GM12878 (cell line): Measurements from ENCODE around the gene PRKAG2. TPM values are rescaled to one million over a fixed set of nuclear protein-coding genes. Genes with fewer than 3 reads are reported as not detected.

ENCODE experiments used
- ATAC-seq: fragments of 200-7000 bp; cut with Tn5 transposase; 3 replicates; pipeline ENCODE4 v1.9.1; 2020; ENCODE audit warnings: mild to moderate bottlenecking, moderate library complexity
- BruUV-seq: library from RNA; stranded (reverse); fragments of 400-500 nt; replicated peaks from 2 replicates; lab custom pipeline; 2021; lab: Mats Ljungman, UMichigan
- CTCF ChIA-PET: fragments of 300-600 bp; sonication (Branson Sonifier 250); formaldehyde crosslinking; extraction: SDS; loops from one replicate; lab custom pipeline; 2021; ENCODE audit warnings: inconsistent platforms; lab: Yijun Ruan, JAX
- POLR2A ChIA-PET: fragments of 350-600 bp; formaldehyde crosslinking; extraction: SDS; loops from one replicate; lab custom pipeline; 2021; ENCODE audit warnings: inconsistent platforms; lab: Charles Lee
- RAD21 ChIA-PET: fragments of 300-600 bp; sonication (Branson Sonifier 250); formaldehyde crosslinking; loops from one replicate; lab custom pipeline; 2023; ENCODE audit warnings: antibody characterized with exemption; ENCODE audit not compliant: unreplicated experiment; lab: Charles Lee
- SMC1A ChIA-PET: fragments of 300-600 bp; sonication (Branson Sonifier 250); formaldehyde crosslinking; loops from one replicate; lab custom pipeline; 2023; ENCODE audit not compliant: unreplicated experiment, uncharacterized antibody; lab: Charles Lee
- DNase-seq: peaks from one replicate; pipeline ENCODE4 v3.0.0-alpha.2; 2011; ENCODE audit warnings: low read depth, low spot score
- FAIRE-seq: peaks from 3 replicates; lab custom pipeline; 2011; peaks lifted over from hg19 to GRCh38; lab: Jason Lieb, UNC
- H2AFZ ChIP-seq: 2 replicates; pipeline ENCODE4 v1.6.0; 2011; ENCODE audit warnings: low read depth, low read length, control low read depth; ENCODE audit not compliant: control insufficient read depth
- H3K27ac ChIP-seq: 2 replicates; pipeline ENCODE4 v1.5.1; 2011; ENCODE audit warnings: control low read depth; ENCODE audit not compliant: control insufficient read depth, insufficient read depth
- H3K27me3 ChIP-seq, 2 experiments: replicated peaks in 1 of 2; 2 replicates each; pipeline versions ENCODE4 v1.6.0 to v1.6.1; 2011; ENCODE audit warnings: low read length in 1 of 2; ENCODE audit not compliant: control insufficient read depth in 2 of 2, insufficient read depth in 2 of 2
- H3K36me3 ChIP-seq, 2 experiments: 2 replicates each; pipeline ENCODE4 v1.5.1; 2011; ENCODE audit warnings: low read length in 1 of 2; ENCODE audit not compliant: control insufficient read depth in 2 of 2, insufficient read depth in 2 of 2
- H3K4me1 ChIP-seq: 2 replicates; pipeline ENCODE4 v1.6.1; 2011; ENCODE audit warnings: mild to moderate bottlenecking, low read length, moderate library complexity, mixed read lengths; ENCODE audit not compliant: control insufficient read depth, insufficient read depth
- H3K4me2 ChIP-seq: 2 replicates; pipeline ENCODE4 v1.6.0; 2011; ENCODE audit warnings: control low read depth; ENCODE audit not compliant: control insufficient read depth, insufficient read depth
- H3K4me3 ChIP-seq: fragments of 200-600 bp; sonication (generic); 2 replicates; pipeline ENCODE4 v1.5.1; 2016
- H3K79me2 ChIP-seq: 2 replicates; pipeline ENCODE4 v1.6.0; 2011; ENCODE audit warnings: low read length; ENCODE audit not compliant: control insufficient read depth, insufficient read depth
- H3K9ac ChIP-seq: 2 replicates; pipeline ENCODE4 v1.8.0; 2011; ENCODE audit warnings: low read length, control low read depth, mixed read lengths; ENCODE audit not compliant: control insufficient read depth, insufficient read depth
- H3K9me3 ChIP-seq: replicated peaks from 3 replicates; pipeline ENCODE4 v1.5.1; 2011; ENCODE audit warnings: mild to moderate bottlenecking, low read length; ENCODE audit not compliant: control insufficient read depth, insufficient read depth
- H4K20me1 ChIP-seq: 2 replicates; pipeline ENCODE4 v1.6.0; 2011; ENCODE audit not compliant: control insufficient read depth, insufficient read depth
- CBX3 ChIP-seq: fragments of 200-600 bp; sonication (generic); IDR thresholded peaks from 2 replicates; pipeline ENCODE4 v1.6.1; 2016; ENCODE audit warnings: low read depth, borderline replicate concordance
- FOXM1 ChIP-seq: IDR thresholded peaks from 2 replicates; pipeline ENCODE4 v1.6.1; 2012; ENCODE audit warnings: low read depth, mild to moderate bottlenecking, inconsistent platforms, low read length, moderate library complexity
- HDGF ChIP-seq: fragments of 450-650 bp; IDR thresholded peaks from 2 replicates; pipeline ENCODE4 v1.6.1; 2016; ENCODE audit warnings: antibody characterized with exemption
- KAT2A ChIP-seq: conservative IDR thresholded peaks from 2 replicates; pipeline ENCODE4 v1.6.1; 2011; ENCODE audit warnings: low read depth, low read length; ENCODE audit not compliant: control insufficient read depth
- KLF5 ChIP-seq: fragments of 450-650 bp; IDR thresholded peaks from 2 replicates; pipeline ENCODE4 v1.6.1; 2014; ENCODE audit warnings: mild to moderate bottlenecking; ENCODE audit not compliant: partially characterized antibody
- MEF2B ChIP-seq: fragments of 450-650 bp; IDR thresholded peaks from 2 replicates; pipeline ENCODE4 v1.6.1; 2018; ENCODE audit warnings: mild to moderate bottlenecking, moderate library complexity; ENCODE audit not compliant: partially characterized antibody, poor library complexity, severe bottlenecking
- SIX5 ChIP-seq: IDR thresholded peaks from 2 replicates; pipeline ENCODE4 v1.6.1; 2011; ENCODE audit warnings: mild to moderate bottlenecking, low read depth, low read length, moderate library complexity; ENCODE audit not compliant: severe bottlenecking
- TCF7 ChIP-seq: IDR thresholded peaks from 2 replicates; pipeline ENCODE4 v1.6.1; 2014; ENCODE audit warnings: antibody characterized with exemption, borderline replicate concordance
- WRNIP1 ChIP-seq: IDR thresholded peaks from 2 replicates; pipeline ENCODE4 v1.6.1; 2011; ENCODE audit warnings: low read depth, low read length, improper control_type of control experiment, borderline replicate concordance
- YY1 ChIP-seq: IDR thresholded peaks from 2 replicates; pipeline ENCODE4 v1.6.1; 2011; ENCODE audit warnings: low read depth, mild to moderate bottlenecking, low read length
- WGBS: methylation state at CpG from one replicate; pipeline ENCODE4 v1.1.6; 2016; ENCODE audit warnings: low lambda C conversion rate; ENCODE audit not compliant: insufficient replicate concordance, insufficient coverage; ENCODE audit errors: missing lambda C conversion rate; 5-methylcytosine and 5-hydroxymethylcytosine counted together
- in situ Hi-C: fragments of 300-500 bp; cut with MboI; formaldehyde crosslinking; loops from 9 replicates; pipeline ENCODE4 v1.14.3; 2018; ENCODE audit warnings: mixed read lengths
- intact Hi-C: fragments of 100-400 bp; cut with micrococcal nuclease; formaldehyde crosslinking; loops from one replicate; pipeline ENCODE4 v1.14.2; 2022; ENCODE audit not compliant: unreplicated experiment
- polyA plus RNA-seq, 11 experiments: library from polyadenylated mRNA; depleted of rRNA in 4 of 11; unstranded in 6 of 11; stranded (reverse) in 5 of 11; fragments of >200 nt; fragmentation: Nextera tagmentation in 4 of 11; fragmentation: Illumina TruSeq in 1 of 11; extraction: Ambion mirVana in 4 of 11; extraction: Trizol in 1 of 11; gene quantifications; 1 replicate in 1 of 11; 2 replicates in 10 of 11; pipeline versions ENCODE4 v1.2.1 to v1.2.3, GENCODE V29; 2011 to 2016; ENCODE audit warnings: inconsistent platforms in 2 of 11, missing spikeins in 2 of 11, low read depth in 1 of 11
- total RNA-seq, 4 experiments: library from RNA; depleted of rRNA in 3 of 4; stranded (reverse); fragments of >200 nt in 3 of 4; fragmentation: Illumina TruSeq in 1 of 4; extraction: Trizol in 1 of 4; gene quantifications; 2 replicates each; pipeline versions ENCODE4 v1.2.1 to v1.2.3, GENCODE V29; 2013 to 2021
- TF ChIP-seq, protein P1 (sequence below): fragments of 450-650 bp; conservative IDR thresholded peaks from 2 replicates; pipeline ENCODE4 v1.6.1; 2017; ENCODE audit warnings: mild to moderate bottlenecking, moderate library complexity
- TF ChIP-seq, protein P2 (sequence below): fragments of 150-350 bp; IDR thresholded peaks from 2 replicates; pipeline ENCODE4 v1.6.1; 2016; ENCODE audit warnings: low read depth, low read length
- TF ChIP-seq, protein P3 (sequence below): fragments of 450-650 bp; IDR thresholded peaks from 2 replicates; pipeline ENCODE4 v1.6.1; 2017; ENCODE audit warnings: borderline replicate concordance

Gene PRKAG2
- total and polyA plus RNA-seq, 10 of the 15 experiments (the other 5 are each of a cell fraction or from before 2014, with no cell fraction given): 3.4 to 8.9 (median 6.8) TPM

DNA sequence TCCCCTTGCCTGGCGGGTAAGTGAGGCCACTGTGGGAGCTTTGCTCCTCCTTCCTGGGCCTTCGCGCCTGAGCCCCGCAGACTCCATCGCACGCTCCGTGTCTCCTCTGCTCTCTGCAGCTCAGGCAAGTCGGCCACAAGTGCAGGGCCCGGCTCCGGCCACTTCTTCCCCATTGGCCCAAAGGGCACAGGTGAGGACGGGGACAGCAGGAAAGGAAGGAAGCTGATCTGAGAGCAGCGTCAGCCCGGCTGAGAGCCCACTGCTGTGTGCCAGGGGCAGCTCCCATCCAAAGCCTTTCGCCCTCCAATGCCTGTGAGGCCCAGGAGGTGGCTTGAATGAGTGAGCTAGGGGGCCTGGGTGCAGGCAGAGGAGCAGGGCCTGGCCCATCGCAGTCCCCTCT, 323.6 kb downstream of the PRKAG2 start:
- Histone ChIP-seq H3K36me3 (no peaks in the 10 kb centered on the region), H2AFZ (no peak overlapping the region), H3K27me3 (no peaks in the 10 kb centered on the region), H3K27ac (no peak overlapping the region), H3K4me2 (no peak overlapping the region), H3K79me2 (no peaks in the 10 kb centered on the region), H3K9me3 (no peaks in the 10 kb centered on the region), H3K4me3 (no peak overlapping the region), H4K20me1 (no peaks in the 10 kb centered on the region), H3K4me1 (no peaks in the 10 kb centered on the region), H3K9ac (no peak overlapping the region)
- no TSS peak for BruUV-seq
- FAIRE-seq: no peak
- POLR2A ChIA-PET: no interaction called here
- in situ Hi-C loops: no loop called here
- RAD21 ChIA-PET: no interaction called here
- ATAC-seq: no peak
- 85% methylated on average over 14 of the region's 15 CpGs for WGBS
- SMC1A ChIA-PET: interaction anchor here (1.3 kb wide), 1 partner anchor 15 kb away, joined by 3 read pairs; no protein-coding TSS in a partner anchor
- intact Hi-C loops: no loop called here
- no peak for DNase-seq
- TF ChIP-seq, protein P1, sequence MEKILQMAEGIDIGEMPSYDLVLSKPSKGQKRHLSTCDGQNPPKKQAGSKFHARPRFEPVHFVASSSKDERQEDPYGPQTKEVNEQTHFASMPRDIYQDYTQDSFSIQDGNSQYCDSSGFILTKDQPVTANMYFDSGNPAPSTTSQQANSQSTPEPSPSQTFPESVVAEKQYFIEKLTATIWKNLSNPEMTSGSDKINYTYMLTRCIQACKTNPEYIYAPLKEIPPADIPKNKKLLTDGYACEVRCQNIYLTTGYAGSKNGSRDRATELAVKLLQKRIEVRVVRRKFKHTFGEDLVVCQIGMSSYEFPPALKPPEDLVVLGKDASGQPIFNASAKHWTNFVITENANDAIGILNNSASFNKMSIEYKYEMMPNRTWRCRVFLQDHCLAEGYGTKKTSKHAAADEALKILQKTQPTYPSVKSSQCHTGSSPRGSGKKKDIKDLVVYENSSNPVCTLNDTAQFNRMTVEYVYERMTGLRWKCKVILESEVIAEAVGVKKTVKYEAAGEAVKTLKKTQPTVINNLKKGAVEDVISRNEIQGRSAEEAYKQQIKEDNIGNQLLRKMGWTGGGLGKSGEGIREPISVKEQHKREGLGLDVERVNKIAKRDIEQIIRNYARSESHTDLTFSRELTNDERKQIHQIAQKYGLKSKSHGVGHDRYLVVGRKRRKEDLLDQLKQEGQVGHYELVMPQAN: no peak
- TF ChIP-seq KLF5: no peak
- TF ChIP-seq HDGF: no peak
- no peak for TF ChIP-seq YY1
- TF ChIP-seq WRNIP1: no peak
- TF ChIP-seq FOXM1: no peak
- TF ChIP-seq MEF2B: no peak
- TF ChIP-seq, protein P2, sequence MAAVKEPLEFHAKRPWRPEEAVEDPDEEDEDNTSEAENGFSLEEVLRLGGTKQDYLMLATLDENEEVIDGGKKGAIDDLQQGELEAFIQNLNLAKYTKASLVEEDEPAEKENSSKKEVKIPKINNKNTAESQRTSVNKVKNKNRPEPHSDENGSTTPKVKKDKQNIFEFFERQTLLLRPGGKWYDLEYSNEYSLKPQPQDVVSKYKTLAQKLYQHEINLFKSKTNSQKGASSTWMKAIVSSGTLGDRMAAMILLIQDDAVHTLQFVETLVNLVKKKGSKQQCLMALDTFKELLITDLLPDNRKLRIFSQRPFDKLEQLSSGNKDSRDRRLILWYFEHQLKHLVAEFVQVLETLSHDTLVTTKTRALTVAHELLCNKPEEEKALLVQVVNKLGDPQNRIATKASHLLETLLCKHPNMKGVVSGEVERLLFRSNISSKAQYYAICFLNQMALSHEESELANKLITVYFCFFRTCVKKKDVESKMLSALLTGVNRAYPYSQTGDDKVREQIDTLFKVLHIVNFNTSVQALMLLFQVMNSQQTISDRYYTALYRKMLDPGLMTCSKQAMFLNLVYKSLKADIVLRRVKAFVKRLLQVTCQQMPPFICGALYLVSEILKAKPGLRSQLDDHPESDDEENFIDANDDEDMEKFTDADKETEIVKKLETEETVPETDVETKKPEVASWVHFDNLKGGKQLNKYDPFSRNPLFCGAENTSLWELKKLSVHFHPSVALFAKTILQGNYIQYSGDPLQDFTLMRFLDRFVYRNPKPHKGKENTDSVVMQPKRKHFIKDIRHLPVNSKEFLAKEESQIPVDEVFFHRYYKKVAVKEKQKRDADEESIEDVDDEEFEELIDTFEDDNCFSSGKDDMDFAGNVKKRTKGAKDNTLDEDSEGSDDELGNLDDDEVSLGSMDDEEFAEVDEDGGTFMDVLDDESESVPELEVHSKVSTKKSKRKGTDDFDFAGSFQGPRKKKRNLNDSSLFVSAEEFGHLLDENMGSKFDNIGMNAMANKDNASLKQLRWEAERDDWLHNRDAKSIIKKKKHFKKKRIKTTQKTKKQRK: no peak
- TF ChIP-seq SIX5: no peak
- TF ChIP-seq CBX3: no peak
- no peak for TF ChIP-seq TCF7
- TF ChIP-seq KAT2A: no peak
- TF ChIP-seq, protein P3, sequence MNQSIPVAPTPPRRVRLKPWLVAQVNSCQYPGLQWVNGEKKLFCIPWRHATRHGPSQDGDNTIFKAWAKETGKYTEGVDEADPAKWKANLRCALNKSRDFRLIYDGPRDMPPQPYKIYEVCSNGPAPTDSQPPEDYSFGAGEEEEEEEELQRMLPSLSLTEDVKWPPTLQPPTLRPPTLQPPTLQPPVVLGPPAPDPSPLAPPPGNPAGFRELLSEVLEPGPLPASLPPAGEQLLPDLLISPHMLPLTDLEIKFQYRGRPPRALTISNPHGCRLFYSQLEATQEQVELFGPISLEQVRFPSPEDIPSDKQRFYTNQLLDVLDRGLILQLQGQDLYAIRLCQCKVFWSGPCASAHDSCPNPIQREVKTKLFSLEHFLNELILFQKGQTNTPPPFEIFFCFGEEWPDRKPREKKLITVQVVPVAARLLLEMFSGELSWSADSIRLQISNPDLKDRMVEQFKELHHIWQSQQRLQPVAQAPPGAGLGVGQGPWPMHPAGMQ: no peak
- CTCF ChIA-PET: no interaction called here
